Left ventricle myocardium inferior (tissue), 1 donor: ENCODE measurements around the gene MPZL3. TPM values are rescaled to one million over a fixed set of nuclear protein-coding genes. Genes with fewer than 3 reads are reported as not detected.

Source experiments
- DNase-seq: peaks from one replicate; pipeline ENCODE4 v3.0.0-alpha.2; 2020
- H3K27ac ChIP-seq: fragments of 200-600 bp; replicated peaks from 2 replicates; pipeline ENCODE4 v1.8.0; 2021
- H3K27me3 ChIP-seq: fragments of 200-600 bp; 2 replicates; pipeline ENCODE4 v1.8.0; 2021; ENCODE audit warnings: low read depth
- H3K36me3 ChIP-seq: fragments of 200-600 bp; 2 replicates; pipeline ENCODE4 v1.8.0; 2021
- H3K4me1 ChIP-seq: fragments of 200-600 bp; 2 replicates; pipeline ENCODE4 v1.8.0; 2021
- H3K4me3 ChIP-seq: fragments of 200-600 bp; 2 replicates; pipeline ENCODE4 v1.8.0; 2021; ENCODE audit warnings: mild to moderate bottlenecking, moderate library complexity
- H3K9me3 ChIP-seq: fragments of 200-600 bp; replicated peaks from 2 replicates; pipeline ENCODE4 v1.8.0; 2021
- intact Hi-C: fragments of 100-400 bp; cut with micrococcal nuclease; formaldehyde crosslinking; loops from one replicate; pipeline ENCODE4 v1.11.0; 2022
- total RNA-seq: library from RNA; stranded (reverse); fragmentation: NEBNext Ultra II Directional; extraction: Animal tissue kit (Norgen Biotek cat#: 25700); gene quantifications from one replicate; pipeline ENCODE4 v1.2.1, GENCODE V29; 2021
- TF ChIP-seq, protein P1 (sequence below): fragments of 200-600 bp; IDR thresholded peaks from 2 replicates; pipeline ENCODE4 v1.8.0; 2021; ENCODE audit warnings: antibody characterized with exemption, mild to moderate bottlenecking, borderline replicate concordance
- donor health status: DM: no; HTN: yes; CAD: no; lungs with severe emphysema.

MPZL3 gene
- total RNA-seq, 1 donor from 2014 or later = 2.7 TPM

DNA sequence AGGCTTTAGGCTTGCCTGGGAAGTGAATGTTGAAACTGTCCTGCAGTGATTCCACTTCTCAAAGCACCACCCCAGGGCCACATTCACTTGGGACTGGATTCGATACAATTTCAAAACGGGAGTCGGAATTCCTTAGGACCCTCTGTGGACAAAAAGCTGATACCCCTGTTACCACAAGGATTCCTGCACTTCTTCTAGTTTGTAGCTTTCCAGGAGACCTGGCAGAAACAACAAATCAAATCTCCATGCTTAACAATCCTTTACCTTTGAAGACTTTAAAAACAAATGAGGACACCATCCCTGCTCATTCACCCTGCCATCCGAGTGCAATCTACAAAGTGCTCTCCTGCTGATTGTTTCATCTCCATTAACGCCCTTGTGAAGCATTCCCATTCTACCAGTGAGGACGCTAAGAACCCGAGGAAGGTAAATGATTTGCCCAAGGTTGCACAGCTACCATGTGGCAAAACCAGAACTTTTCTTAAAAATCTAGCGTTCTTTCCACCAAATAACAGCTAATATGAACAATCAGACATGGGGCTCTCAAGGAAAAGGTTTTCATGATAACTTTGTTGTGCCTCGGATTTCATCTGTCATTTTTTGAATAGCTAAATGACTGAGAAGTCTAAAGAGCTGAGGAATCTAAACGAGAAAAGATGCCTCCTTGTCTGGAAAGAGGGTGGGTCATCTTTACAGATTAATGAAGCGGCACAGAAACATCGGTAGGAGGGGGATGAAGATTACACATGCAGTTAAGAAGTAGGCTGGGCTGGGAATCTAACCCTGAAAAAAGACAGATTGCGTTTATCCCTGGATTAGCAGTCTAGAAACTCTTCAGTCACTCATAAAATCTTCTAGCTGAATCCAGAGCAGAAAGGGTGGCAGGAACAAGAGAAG is 12.7 kb upstream of the MPZL3 start:
- peaks cover 16% of the 10 kb centered on the region for H3K27me3 ChIP-seq
- peak overlapping the region; percentile 64 for H3K4me3 ChIP-seq
- no peaks in the 10 kb centered on the region for H3K9me3 ChIP-seq
- TF ChIP-seq, protein P1, sequence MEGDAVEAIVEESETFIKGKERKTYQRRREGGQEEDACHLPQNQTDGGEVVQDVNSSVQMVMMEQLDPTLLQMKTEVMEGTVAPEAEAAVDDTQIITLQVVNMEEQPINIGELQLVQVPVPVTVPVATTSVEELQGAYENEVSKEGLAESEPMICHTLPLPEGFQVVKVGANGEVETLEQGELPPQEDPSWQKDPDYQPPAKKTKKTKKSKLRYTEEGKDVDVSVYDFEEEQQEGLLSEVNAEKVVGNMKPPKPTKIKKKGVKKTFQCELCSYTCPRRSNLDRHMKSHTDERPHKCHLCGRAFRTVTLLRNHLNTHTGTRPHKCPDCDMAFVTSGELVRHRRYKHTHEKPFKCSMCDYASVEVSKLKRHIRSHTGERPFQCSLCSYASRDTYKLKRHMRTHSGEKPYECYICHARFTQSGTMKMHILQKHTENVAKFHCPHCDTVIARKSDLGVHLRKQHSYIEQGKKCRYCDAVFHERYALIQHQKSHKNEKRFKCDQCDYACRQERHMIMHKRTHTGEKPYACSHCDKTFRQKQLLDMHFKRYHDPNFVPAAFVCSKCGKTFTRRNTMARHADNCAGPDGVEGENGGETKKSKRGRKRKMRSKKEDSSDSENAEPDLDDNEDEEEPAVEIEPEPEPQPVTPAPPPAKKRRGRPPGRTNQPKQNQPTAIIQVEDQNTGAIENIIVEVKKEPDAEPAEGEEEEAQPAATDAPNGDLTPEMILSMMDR = no peak
- peak overlapping the region; percentile 66 for H3K27ac ChIP-seq
- H3K4me1 ChIP-seq = peaks cover 15% of the 10 kb centered on the region
- H3K36me3 ChIP-seq = no peaks in the 10 kb centered on the region
- intact Hi-C loops = no loop called here
- DNase-seq = no peak

DNA sequence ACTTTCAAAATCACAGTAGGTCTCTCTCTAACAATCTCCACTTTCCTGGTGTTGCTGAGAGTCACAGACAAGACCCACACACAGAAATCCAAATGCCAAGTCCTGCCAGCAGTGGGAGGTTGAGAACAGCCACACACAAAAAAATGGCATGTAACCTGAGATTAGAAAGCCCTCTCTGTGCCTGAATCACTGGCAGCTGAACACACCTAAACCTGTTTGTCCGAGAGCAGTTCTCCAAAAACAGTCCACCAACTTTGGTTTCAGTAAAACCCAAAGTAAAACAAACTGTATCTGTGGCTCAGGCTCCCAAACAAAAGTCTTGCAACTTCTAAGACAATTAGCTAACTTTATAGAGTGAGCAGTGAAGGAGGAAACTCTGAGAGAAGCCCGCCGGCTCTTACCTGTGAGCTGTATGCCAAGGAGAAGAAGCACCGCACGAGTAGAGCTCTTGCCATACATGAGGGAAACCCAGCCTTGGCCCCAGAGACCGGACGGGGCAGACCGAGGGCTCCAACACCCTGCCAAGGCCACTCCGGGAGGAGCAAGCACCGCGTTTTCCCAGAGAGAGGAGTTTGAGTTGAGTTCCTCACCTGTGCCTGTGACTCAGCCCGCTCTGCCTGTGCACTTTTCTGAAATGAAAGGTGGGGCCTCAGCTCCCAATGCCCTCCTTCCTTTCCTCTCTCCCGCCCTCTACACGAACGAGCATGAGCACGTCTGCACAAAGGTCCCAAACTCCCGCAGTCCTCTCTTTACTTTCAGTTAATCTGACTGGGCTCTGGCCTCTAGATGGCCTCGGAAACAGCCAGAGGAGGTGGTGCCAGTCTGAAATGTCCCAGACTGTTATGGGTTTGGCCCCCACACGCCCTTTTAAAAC is 11.8 kb upstream of the MPZL3 start, which contains the start of gene MPZL2:
Gene MPZL2 (minus strand): TSS at position 603 of the 874 bp plus-strand sequence. CDS start 144 bp downstream, at position 459.
- peak; percentile 20 for DNase-seq

DNA sequence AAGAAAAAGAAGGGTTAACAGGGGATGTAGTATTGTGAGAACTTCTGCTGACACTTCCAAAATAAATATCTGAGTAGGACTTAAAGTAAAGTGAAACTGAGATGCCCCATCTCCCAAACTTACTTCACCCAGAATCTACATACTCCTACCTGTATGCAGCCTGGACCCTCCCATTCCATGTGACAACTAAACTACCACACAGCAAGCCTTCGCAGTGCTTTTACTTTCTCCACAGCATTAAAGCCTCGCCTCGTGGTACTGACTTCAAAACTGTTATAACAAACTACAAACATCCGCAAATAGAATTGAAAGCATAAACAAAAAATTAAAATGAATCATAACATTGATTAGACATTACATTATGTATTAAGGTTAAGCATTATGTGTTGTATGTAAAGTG is 10.9 kb upstream of the MPZL3 start:
- H3K27me3 ChIP-seq = peaks cover 16% of the 10 kb centered on the region
- no peak overlapping the region for H3K27ac ChIP-seq

More for the DNA sequence above, 11.8 kb upstream of the MPZL3 start, which contains the start of gene MPZL2:
- intact Hi-C loops = no loop called here
- Histone ChIP-seq H3K4me1 (peaks cover 15% of the 10 kb centered on the region), H3K36me3 (peaks cover 7% of the 10 kb centered on the region), H3K4me3 (peak within 1 kb of the TSS; percentile 64), H3K27me3 (peaks cover 16% of the 10 kb centered on the region), H3K27ac (peak within 1 kb of the TSS; percentile 66), H3K9me3 (no peaks in the 10 kb centered on the region)
- TF ChIP-seq, protein P1 = no peak

DNA sequence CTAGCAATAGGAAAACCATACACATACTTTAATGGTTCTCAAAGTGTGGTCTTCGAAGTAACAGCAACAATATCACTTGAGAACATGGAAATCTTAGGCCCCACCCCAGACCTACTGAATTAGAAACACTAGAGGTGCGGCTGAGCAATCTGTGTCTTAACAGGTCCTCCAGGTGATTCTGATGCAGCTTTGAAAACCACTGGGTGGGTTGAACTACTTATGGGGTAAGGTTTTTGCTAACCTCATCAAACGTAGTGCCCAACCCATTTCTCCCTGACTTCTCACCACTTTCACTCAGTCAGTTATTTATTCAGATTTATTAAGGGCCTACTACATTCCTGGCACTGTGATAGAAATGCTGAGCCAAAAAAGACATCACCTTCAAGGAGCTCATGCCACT is 8.2 kb upstream of the MPZL3 start:
- Histone ChIP-seq H3K9me3 (no peaks in the 10 kb centered on the region), H3K27me3 (peaks cover 19% of the 10 kb centered on the region), H3K27ac (no peak overlapping the region), H3K4me3 (no peak overlapping the region), H3K4me1 (peaks cover 15% of the 10 kb centered on the region), H3K36me3 (peaks cover 7% of the 10 kb centered on the region)
- TF ChIP-seq, protein P1 = no peak
- intact Hi-C loops = no loop called here
- no peak for DNase-seq

More for the DNA sequence above, 10.9 kb upstream of the MPZL3 start:
- H3K4me1 ChIP-seq = peaks cover 15% of the 10 kb centered on the region
- H3K9me3 ChIP-seq = no peaks in the 10 kb centered on the region
- H3K4me3 ChIP-seq = peak overlapping the region; percentile 64
- no peak for DNase-seq
- TF ChIP-seq, protein P1 = no peak
- H3K36me3 ChIP-seq = peaks cover 7% of the 10 kb centered on the region
- intact Hi-C loops = no loop called here

- TF ChIP-seq, protein P1 = no peak
- no peak for DNase-seq
- Histone ChIP-seq H3K9me3 (no peaks in the 10 kb centered on the region), H3K27me3 (peaks cover 19% of the 10 kb centered on the region), H3K27ac (no peak overlapping the region), H3K4me3 (no peak overlapping the region), H3K36me3 (peaks cover 7% of the 10 kb centered on the region), H3K4me1 (peaks cover 10% of the 10 kb centered on the region)
- intact Hi-C loops = no loop called here
Measured at GRCh38 chr11:118259138-118259537, 7.0 kb upstream of the MPZL3 start.
